ELR (cell line): ENCODE results near the gene PLEKHO2.

Experiments used
- DNase-seq: peaks from one replicate; pipeline ENCODE4 v3.0.0-alpha.2; 2015; ENCODE audit warnings: low read depth

Gene PLEKHO2

DNA sequence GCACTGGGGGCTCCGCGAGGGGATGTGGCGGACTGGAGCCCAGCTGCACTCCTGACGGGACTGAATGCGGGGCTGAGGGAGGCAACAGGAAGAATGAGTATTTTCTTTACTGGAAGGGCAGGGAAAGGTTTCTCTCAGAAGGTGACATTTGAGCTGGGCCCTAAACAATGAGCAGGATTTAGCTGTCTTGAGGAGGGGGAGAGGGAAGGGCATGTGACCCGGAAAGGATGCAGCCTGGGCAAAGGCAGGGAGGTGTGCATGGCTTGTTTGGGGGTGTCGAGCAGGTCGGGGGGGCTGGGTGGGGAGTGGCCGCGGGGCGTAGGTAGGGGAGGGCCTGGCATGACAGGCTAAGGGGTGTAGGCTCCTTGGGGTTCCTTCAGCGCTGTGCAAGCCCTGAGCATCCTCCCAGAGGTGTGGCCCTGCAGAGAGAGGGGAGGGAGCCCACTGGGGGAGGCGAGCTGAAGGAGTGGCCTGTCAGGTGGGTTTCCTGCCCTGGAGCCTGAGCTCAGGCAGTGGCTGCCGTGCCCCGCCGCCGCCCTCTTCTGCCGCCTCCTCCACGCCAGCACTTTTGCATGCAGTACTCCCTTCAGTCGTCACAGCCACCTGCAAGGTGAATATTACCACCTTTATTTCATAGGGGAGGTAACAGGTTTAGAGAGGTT is 52.8 kb downstream of the PLEKHO2 start:
- DNase-seq: no peak

GRCh38 chr15:64895285-64896065 is 53.8 kb downstream of the PLEKHO2 start:
- peak; percentile 58 for DNase-seq

- DNase-seq: no peak
These were observed 54.8 kb downstream of the PLEKHO2 start for GRCh38 chr15:64896371-64897069.

DNA sequence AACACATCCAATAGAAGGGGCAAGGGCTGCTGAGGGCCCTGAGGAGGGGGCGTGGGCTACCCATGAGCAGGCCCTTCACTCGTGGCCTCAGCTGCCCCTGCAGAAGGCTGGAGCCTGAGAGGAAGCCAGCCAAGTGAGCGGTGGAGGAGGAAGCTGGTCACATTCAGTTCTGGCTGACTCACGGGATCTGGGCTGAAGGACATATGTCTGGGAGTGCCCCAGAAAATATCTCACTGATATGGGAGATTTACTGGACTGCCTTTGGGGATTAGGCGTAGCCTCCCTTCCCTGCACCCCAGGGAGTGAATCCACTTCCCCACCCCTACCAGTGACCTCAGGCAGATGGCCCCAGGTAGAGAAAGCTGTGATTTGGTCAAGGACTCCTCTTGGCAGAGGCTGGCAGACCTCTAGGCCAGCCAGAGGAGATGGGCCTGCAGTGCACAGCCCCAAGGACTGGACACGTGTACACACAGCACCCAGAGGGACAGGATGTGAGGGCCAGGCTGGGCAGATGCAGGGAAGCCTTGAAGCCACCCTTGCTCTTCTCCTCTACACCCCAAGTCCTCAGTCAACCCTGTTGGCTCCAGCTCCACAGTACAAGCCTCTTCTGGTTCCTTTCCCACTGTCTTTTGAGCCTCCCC is 55.8 kb downstream of the PLEKHO2 start:
- peak; percentile 82 for DNase-seq

DNA sequence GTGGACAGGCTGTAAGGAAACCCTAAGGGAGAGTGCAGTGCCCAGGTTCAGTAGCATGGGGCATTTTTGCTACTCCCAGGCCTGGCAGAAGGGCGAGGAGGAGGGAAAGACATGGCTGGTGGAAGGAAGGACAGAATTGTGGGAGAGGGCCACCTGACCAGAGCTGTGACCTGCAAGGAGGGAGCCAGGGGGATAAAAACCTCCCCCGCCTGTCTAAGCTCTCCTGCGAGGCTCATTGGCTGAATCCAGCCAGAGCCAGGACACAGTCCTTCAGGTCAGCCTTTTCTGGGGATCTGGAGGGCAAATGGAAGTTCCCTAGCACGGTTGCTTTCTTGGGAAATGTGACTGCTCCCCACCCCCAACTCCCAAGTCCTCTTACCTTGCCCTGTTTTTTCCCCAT is 56.7 kb downstream of the PLEKHO2 start:
- DNase-seq: no peak

GRCh38 chr15:64901141-64901540 is 59.4 kb downstream of the PLEKHO2 start:
- no peak for DNase-seq

GRCh38 chr15:64901914-64902313 is 60.2 kb downstream of the PLEKHO2 start:
- DNase-seq: no peak

DNA sequence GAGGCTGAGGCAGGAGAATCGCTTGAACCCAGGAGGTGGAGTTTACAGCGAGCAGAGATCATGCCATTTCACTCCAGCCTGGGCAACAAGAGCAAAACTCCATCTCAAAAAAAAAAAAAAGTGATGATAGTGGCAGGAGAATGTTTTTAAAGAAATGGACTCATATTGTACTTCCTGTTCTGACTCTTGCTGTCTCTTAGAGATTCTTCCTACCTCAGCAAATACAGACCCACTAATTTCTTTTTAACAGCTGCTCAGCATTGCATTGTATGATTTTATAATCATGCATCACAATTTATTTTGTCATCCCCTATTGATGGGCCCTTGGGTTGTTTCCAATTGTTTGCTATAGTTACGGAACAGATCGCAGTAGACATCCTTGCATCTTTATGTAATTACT is 61.1 kb downstream of the PLEKHO2 start:
- DNase-seq: no peak

- DNase-seq: no peak
These were observed 61.7 kb downstream of the PLEKHO2 start for GRCh38 chr15:64903326-64903950.

DNA sequence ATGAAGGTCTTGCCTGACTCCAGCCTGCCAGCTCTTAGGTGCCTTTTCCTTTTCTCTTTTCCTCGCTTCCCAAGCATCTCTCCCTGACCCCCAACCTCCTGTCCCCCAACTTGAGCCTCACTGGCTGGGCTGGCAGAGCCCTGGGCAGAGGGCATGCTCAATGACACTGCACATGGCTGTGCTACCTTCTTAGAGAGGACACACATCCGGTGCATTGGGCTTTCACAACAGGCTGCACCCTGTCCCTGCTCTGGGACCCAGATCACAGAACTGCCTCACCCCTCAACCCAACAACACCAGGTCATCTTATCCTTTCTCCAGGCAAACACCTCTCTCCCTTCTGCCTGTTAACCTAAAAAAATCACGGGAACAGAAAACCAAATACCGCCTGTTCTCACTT is 62.5 kb downstream of the PLEKHO2 start:
- no peak for DNase-seq

DNA sequence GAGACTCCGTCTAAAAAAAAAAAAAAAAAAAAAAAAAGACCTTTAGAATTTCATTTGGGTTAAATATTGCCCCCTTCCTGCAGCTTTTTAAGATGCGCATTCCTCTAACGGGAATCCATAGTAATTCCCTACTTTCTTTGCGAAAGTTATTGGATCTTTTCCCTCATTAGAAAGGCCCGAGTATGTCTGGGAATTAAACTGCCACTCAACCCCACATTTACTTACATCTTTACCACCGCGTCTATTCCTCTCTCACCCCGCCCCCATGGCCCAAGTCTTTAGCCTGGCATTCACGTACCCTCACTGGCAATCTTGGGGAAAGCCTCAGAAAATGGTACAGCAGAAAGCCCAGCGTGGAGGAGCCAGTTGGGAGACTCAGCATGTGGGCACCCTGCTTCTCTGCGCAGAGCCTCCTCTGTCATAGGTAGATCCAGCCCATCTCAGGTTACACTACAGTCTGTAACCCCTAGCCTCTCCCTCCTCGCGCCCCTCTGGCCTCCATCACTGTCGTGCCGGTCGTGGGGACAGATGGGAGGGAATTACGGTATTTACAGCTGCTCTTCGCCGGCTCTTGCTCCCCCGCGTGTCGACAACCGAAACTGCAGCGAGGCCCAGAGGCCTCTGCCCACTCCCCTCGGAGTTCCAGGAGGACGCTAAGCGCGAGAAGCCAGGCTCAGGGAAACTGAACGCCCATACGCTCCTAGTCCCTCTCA is 63.6 kb downstream of the PLEKHO2 start:
- DNase-seq: peak; percentile 79

GRCh38 chr15:64905941-64906340 is 64.2 kb downstream of the PLEKHO2 start:
- no peak for DNase-seq

DNA sequence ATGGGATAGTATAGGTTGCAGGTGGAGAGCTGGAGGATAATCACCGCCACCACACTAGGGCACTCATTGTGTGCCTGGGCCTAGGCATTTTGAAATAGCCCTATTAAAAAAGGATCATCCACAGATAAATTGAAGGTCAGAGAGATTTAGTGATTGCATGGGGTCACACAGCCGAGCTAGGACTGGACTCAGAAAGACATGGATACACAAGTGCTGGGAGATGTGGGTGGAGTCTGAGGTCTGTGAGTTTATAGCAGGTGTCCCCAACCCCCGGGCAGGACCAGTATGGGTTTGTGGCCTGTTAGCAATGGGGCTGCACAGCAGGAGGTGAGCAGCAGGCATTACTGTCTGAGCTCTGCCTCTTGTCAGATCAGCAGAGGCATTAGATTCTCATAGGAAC is 64.7 kb downstream of the PLEKHO2 start:
- no peak for DNase-seq

DNA sequence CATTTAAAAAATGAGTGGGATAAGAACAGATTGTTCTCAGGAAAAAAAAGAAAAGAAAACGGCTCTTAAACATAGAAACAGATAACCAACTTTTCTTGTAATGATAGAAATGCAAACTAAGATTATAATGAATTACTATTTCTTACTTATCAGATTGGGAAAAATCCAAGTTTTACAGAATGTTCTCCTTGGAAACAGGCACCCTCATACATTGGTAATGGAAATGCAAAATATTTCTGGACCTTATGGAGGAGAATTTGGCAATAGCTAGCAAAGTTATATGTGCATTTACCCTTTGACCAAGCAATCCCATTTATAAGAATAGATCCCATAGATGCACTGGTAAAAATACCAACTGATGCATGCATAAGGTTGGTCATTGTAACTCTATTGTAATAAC is 66.3 kb downstream of the PLEKHO2 start:
- DNase-seq: no peak

- DNase-seq: no peak
These were observed 67.8 kb downstream of the PLEKHO2 start for GRCh38 chr15:64909546-64909945.

DNA sequence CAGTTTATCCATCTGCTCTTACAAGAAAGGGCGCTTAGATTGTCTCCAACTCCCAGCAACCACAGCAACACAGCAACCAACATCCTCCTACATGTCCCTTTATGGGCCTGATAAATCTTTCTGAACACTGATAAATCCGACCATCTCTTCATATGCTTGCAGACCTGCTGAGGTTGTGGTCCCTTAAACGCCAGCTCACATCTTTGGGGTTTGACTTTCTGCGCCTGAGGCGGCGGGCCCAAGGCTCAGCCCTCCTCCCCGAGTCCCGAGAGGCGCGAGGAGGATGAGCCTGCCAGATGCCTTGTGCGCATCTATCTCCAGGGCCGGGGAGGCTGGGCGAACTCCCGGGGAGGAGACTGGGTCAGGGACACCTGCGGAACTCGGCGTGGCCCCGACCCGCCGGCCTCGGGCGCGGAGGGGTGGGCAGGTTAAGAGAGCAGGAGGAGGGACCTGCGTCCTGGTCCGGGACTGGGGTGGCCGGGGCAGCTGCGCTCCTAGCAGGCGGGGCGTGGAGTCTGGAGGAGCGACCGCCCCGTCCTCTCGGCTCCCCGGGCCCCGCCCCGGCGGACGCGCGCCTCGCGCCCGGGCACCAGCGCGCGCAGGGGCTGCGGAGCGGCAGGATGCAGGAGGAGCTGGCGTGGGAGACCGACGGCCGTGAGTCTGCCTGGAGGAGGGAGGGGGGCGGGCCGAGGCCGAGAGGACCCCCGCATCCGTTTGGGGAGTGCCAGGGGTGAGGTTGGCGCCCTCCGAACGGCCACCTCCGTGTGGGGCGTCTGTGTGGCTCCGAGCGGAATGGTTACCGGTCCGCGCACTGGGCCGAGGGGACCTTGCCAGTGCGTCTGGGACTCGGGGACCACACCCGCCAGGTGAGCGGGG is 69.8 kb downstream of the PLEKHO2 start, which contains the start of gene ANKDD1A:
ANKDD1A (plus strand) TSS at position 592 of the 876 bp plus-strand sequence; CDS start at position 621, 29 bp downstream.
- peak; percentile 74 for DNase-seq

GRCh38 chr15:64912379-64913325 is 70.9 kb downstream of the PLEKHO2 start:
- DNase-seq: no peak

DNA sequence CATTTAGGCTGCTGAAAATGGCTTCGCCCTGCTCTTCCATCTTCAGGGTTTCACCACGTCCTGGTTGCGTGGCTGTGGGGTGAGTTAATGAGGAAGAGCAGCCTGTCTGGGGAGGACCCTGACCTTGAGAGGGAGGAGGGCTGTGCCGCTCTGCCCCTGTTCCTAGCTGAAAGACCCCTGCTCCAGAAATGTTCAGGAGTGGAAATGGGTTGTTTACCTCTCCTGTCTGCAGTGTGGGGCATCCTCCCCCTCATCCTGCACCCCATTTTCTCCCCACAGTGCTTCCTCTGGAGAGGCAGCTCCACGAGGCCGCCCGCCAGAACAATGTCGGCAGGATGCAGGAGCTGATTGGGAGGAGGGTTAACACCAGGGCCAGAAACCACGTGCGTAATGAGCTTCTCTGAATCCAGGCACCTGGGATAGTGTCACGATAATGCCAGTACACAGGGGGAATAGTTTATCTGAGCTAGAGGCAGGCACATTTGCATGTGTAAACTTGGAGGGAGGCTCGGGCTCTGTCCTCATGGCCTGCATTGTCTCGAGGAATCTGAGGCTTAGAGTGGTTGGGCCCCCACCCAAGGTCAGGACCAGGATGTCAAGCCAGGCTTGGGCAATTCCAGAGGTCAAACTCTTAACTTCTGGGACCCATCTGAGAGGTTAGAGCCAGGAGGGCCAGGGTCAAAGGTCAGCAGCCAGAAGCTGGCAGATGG is 74.0 kb downstream of the PLEKHO2 start:
- no peak for DNase-seq
